ENCODE data around the gene GIPC1. TPM values are rescaled to one million over a fixed set of nuclear protein-coding genes. Genes with fewer than 3 reads are reported as not detected.
"Not testable (repeated sequence)": the region's sequence is repeated elsewhere in the genome, so short reads cannot be mapped to it uniquely, and the experiment has no call there.

GIPC1 gene
- polyA plus RNA-seq, 4 donors = 69.6 to 117 (median 91.1) TPM

DNA sequence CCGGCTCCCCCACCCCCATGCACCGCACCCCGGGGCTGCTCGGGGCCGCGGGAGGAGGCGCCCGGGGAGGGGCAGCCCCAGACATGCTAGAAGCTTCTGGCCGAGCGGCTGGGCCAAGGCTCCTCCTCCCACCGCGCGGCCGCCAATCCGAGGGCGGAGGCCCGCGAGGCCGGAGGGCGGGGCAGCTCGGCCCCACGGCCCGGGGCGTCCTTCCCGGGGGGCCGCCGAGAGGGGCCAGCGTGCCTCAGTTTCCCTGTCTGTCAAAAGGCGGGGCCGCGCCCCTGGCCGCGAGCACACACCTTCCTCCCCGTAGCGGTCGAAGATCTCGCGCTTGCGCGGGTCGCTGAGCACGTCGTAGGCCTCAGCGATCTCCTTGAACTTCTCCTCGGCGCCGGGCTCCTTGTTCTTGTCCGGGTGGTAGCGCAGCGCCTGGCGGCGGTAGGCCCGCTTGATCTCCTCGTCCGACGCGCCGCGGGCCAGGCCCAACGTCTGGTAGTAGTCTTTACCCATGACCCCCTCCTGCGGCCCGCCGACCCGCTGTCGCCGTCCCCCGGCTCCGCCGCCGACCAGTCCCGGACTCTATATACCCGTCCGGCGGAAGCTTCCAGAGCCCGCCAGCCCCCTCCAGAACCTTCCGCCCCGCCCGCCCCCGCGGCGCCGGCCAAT lies 22.0 kb upstream of the GIPC1 start, which contains the start of gene DNAJB1:
DNAJB1 (minus strand) TSS at position 558 of the 666 bp plus-strand sequence; CDS start at position 510, 48 bp downstream.
- peak in 1 of 4 donors; percentile 64 for DNase-seq (ENCODE audit: low read depth in 4 of 4, low spot score in 2 of 4)

DNA sequence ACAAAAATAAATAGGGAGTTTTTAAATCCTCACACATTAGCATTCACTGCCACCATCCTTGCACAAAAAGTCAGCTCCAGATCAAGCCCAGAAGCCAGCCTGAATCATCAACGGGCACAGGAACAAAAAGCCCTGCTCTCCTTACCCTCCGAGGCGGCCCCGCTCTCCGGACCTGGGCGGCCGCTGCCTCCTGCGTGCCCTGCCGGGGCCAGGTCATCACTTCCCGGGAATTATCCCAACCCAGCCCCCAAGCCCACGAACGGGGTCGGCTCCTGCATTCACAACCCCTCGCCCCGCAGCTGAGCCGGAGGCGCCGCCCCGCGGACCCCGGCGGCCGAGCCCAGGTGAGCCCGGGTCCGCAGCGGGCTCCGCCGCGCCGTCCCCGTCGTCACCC lies 21.5 kb upstream of the GIPC1 start:
- no peak for DNase-seq (ENCODE audit: low read depth in 4 of 4, low spot score in 2 of 4)

DNA sequence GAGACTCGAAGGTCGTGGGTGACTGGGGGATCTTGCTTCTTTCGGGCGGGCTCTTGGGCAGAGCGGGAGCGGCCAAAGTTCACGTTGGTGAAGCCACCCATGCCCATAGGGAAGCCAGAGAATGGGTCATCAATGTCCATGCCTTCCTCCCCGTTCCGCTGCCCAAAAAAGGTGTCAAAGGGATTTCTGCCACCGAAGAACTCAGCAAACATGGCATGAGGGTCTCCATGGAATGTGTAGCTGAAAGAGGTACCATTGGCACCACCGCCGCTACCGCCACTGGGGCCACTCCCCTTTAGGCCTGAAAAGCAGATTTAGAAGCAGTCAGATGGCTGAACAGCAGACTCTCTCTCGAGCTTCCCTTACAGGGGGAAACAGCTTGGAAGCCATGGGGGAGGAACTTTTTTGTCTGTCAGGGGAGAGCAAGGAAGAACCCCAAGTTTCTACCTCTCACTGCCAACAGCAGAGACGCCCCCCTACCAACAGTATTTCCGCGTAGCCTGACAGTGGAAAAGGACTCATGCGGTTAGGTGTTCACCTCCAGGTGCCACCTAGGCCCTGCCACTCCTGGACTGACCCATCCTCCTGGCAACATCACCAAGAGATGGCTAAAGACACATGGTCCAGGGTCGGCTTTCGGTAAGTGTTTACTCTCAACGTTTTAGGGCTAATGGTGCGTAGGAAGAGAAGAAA lies 21.0 kb upstream of the GIPC1 start:
- DNase-seq (ENCODE audit: low read depth in 4 of 4, low spot score in 2 of 4) = no peak

DNA sequence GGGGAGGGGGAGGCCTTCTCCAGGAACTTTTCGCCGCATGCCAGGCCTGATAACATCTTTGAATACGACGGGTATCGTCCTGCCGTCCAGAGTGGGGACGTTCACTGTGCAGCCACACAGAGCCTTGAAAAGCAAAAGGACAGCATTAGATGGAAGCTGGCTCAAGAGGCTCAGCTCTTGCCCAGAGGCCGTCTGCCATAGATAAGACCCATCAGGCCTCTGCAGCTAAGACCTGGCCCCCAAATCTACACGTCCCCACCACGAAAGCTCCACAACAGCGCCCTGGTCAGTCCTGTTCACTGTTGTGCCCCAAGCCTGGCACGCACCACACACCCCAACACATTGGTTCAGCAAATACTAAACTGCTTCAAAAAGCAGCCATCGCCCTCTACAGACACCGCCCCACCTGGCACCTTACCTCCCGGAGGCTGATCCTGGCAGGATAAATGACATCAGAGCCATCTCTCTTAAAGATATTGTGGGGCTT lies 20.2 kb upstream of the GIPC1 start:
- no peak for DNase-seq (ENCODE audit: low read depth in 4 of 4, low spot score in 2 of 4)

DNA sequence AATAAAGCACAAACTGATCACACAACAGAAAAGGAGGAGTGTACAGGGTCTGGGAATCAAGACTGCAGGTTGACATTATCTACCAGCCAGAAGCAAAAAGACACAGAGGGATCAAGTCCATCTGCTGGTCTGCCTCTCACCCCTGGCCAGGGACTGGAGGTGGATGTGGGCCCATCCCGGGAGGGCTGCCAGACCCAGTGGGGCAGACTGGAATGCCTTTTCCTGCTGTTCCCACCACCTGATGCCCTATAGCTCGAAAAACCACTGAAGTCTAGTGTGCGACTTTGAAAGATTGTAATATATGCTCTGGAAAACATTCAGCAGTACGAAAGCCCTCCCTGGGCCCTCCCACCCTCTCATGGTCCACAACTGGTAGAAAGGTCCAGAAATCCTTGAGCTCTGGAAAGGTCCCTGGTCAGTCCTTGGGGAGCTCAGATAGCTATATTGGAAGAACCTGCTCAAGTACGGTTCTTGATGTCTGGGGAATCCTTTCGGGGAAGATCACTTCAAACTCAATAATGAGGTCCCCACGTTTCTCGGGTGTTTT lies 19.6 kb upstream of the GIPC1 start:
- no peak for DNase-seq (ENCODE audit: low read depth in 4 of 4, low spot score in 2 of 4)

DNA sequence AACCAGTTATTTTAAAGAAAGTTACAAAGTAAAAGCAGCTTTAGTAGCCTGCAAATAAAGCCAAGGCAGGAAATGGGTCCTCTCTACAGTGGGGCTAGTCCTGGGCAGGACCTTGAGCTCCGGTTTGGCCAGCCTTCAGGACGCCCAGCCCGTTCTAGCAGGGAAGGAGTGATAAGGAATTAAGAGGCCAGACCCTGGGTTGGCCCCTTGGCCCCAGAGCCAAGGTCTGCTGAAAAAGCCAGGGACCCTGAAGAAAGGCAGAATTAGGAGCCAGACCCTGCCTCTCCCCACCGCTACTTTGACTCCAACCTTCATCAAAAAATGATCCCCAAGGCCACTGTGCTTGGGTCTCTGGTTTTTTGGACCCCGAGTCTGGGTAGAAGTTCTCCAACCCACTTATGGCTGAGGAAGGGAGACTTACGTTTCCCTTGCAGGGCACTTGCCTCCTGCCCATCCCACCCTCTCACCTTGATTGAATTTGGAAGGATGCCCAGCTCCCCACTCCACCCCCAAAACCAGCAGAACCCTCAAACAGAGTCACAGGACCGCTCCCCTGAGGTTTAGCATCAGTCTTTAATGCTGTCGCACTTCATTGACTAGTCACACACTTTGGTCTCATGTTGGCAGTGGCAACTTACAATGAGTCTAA lies 18.4 kb upstream of the GIPC1 start:
- DNase-seq (ENCODE audit: low read depth in 4 of 4, low spot score in 2 of 4) = no peak

DNA sequence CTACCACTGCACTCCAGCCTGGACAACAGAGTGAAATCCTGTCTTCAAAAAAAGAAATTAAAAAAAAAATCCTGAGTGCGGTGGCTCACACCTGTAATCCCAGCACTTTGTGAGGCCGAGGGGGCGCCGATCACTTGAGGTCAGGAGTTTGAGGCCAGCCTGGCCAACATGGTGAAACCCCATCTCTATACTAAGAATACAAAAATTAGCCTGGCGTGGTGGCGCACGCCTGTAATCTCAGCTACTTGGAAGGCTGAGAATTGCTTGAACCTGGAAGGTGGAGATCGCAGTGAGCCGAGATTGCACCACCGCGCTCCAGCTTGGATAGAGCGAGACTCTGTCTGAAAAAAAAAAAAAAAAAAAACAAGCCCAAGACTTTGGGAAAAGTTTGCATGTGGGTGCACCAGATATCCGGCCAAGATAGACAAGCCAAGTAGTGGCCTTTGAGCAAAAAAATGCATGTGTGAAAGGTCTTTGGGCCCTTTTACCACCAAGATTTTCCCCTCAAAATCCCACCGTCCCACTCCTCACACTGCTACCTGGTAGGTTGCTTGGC lies 16.6 kb upstream of the GIPC1 start:
- no peak for DNase-seq (ENCODE audit: low read depth in 4 of 4, low spot score in 2 of 4)

DNA sequence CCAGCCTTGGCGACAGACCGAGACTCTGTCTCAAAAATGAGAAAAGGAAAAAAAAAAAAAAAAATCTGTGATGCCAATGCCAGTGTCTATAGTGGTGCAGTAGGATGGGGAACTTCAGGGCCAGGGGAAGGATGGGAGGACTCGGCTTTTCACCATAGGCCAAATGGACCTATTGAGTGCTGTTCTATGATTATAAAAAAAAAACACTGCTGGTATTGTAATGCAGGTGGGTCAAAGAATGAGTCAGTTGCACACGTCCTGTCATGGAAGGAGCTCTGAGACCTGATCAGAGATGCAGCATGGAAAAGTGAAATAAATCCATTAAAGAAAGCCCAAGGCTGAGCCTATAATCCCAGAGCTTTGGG lies 15.3 kb upstream of the GIPC1 start:
- no peak for DNase-seq (ENCODE audit: low read depth in 4 of 4, low spot score in 2 of 4)

DNA sequence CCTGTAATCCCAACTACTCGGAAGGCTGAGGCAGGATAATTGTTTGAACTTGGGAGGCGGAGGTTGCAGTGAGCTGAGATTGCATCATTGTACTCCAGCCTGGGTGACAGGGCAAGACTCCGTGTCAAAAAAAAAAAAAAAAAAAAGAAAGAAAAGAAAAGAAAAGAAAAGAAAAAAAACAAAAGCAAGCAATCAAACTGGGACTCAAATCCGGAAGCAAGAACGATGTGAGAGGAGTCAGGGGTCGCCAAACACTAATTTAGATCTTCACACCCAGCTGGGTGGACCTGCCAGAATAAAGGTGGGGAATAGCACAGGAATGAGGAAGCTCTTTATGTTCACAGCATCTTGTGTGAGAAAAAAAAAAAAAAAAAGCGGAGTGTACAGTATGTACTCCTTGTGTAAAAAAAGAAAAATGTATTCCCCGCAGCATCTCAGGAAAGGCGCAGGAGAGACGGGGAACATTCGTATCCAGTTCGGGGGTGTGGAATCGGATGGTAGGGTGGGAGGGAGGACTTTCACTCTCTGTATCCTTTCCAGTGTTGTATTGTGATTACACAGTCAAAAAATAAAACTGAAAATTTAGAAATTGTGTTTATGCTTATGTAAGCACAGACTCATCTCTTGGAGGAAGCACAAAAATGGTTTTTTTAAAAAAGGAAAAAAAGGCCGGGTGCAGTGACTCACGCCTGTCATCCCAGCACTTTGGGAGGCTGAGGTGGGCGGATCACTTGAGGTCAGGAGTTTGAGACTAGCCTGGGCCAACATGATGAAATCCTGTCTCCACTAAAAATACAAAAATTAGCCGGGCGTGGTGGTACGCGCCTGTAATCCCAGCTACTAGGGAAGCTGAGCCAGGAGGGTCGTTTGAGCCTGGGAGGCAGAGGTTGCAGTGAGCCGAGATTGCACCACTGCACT lies 14.6 kb upstream of the GIPC1 start:
- DNase-seq (ENCODE audit: low read depth in 4 of 4, low spot score in 2 of 4) = no peak

DNA sequence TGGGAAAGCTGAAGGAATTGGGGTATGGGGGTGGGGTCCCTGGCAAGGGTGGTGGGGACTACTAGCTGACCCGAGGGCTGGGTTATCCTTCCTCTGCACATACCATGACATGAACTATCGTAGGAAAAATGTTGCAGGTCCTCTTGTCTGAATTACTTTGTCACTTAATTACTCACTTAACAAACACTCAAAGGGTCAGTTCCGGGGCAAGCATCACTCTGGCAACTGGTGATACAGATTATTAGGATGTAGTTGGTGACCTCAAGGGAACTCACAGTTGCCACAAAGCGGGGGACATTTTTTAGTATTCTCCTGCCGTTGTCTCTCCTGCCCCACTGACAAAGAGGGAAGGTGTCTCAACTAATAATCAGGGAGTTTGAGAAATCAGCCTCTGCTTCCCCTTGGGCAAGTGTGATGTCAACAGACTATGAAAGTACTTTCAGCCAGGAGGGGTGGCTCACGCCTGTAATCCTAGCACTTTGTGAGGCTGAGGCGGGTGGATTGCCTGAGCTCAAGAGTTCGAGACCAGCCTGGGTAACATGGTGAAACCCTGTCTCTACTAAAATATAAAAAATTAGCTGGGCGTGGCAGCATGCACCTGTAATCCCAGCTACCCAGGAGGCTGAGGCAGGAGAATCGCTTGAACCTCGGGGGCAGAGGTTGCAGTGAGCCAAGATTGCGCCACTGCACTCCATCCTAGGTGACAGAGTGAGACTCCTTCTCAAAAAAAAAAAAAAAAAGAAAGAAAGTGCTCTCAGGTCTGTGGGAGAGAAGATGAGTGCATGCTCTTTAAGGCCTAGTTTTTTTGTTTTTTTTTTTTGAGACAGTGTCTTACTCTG lies 12.0 kb upstream of the GIPC1 start:
- no peak for DNase-seq (ENCODE audit: low read depth in 4 of 4, low spot score in 2 of 4)

DNA sequence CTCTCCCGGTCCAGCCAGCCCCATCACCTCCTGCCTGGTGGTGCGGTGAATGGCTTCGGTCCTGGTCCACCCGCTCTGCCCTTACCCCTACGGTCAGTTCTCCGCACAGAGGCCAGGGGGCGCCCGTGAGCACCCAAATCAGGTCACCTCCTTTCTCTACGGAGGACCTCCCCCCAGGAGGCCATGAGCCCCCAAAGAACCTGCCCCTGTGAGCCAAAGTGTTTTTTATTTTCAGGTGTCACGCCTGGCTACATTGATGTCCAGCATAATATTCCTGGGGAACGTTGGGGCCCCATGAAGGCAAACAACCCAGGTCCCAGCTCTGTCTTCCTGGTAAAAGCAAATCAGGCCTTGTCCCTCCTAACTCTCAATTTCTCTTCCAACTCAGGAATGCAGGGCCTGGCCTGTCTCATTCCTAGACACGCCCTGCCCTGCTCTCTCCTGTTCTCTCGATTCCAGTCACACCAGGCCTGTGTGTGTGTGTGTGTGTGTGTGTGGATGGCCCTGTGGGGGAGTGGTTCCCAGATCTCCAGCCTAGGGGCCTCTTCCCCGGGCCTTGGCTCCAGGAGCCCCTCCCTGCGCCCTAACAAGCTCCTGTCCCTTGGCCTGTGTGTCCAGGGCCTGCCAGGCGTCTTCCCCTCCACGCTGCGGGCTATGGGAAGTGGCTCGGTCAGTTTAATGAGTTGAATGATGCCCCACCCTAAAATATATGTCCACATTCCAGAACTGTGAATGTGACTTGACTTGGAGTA lies 9.7 kb upstream of the GIPC1 start:
- DNase-seq (ENCODE audit: low read depth in 4 of 4, low spot score in 2 of 4) = no peak

DNA sequence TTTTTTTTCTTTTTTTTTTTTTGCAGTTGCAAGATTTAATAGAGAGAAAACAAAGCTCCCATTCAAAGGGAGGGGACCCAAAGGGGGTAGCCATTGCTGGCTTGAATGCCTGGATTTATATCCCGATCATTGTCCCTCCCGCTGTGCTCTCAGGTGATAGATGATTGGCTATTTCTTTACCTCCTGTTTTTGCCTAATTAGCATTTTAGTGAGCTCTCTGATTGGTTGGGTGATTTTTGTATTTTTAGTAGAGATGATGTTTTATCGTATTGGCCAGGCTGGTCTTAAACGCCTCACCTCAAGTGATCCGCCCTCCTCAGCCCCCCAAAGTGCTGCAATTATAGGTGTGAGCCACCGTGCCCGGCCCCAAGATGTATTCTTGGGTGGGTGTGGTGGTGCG lies 8.6 kb upstream of the GIPC1 start:
- not testable (repeated sequence) for DNase-seq (ENCODE audit: low read depth in 4 of 4, low spot score in 2 of 4)

DNA sequence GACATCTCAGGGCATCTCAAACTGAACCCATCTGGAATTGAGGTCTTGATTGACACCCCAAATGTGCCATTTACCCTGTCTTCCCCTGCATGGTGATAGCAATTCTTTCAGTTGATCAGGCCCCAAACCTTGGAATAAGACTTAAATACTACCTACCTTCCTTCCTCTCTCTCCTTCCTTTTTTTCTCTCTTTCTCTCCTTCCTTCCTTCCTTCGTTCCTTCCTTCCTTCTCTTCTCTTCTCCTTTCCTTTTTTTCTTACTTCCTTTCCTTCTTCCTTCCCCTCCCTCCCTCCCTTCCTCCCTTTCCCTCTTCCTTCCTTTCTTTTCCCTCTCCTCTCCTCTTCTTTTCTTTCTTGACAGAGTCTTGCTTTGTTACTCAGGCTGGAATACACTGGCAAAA lies 7.4 kb upstream of the GIPC1 start:
- DNase-seq (ENCODE audit: low read depth in 4 of 4, low spot score in 2 of 4) = no peak

DNA sequence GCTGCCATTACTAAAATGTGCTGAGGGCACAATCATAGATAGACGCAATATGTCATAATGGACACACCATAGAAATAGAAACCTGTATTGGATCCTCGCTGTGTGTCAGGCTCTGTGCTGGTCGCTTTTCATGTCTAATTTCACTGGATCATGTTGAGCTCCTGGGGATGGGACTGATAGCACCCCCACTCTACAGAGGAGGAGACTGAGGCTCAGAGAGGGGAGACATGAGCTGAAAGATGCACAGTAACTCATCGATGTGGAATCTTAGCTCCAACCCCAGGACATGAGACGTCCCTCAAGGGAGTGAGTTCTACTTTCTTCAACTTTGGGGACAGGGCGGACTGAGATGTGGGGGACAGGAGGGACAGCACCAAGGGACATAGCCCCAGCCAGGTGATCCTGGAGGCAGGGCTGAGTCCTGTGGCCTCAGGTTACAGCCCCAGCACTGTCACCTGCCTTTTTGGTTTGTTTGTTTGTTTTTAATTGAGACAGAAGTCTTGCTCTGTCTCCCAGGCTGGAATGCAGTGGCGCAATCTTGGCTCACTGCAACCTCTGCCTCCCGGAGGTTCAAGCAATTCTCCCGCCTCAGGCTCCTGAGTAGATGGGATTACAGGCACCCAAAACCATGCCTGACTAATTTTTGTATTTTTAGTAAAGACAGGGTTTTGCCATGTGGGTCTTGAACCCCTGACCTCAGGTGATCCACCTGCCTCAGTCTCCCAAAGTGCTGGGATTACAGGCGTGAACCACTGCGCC lies 6.6 kb upstream of the GIPC1 start:
- no peak for DNase-seq (ENCODE audit: low read depth in 4 of 4, low spot score in 2 of 4)

DNA sequence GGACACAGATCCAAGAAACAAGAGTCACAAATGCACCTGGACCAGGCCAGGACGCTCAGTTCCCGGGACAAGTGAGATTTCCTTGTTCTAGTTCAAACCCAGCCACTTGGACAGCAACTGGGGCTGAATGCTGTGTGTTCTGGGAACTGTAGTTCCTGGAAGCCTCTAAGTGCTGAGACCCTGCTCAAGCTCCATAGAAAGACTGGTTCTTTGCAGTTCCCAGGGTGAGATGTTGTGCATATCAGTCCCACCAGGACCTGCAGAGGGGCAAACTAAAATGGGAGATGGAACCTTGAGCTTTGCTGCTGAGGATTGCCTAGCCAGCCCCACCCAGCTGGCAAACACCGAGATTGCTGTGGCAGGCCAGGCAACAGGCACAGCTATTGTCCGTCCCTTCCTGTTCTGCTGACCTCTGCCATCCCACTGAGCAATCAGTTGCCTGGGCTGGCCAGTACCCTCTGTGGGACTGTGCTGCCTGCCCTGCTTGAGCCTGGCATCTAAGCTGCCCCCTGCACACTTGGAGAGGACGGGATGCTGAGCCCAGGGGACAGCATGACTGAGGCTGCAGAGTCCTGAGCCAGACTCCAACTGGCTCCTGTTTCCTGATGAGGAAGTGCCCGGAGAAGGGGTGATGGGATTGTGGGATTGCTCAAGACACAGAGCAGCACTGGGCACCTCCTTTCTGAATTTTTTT lies 1.4 kb upstream of the GIPC1 start:
- DNase-seq (ENCODE audit: low read depth in 4 of 4, low spot score in 2 of 4) = no peak

DNA sequence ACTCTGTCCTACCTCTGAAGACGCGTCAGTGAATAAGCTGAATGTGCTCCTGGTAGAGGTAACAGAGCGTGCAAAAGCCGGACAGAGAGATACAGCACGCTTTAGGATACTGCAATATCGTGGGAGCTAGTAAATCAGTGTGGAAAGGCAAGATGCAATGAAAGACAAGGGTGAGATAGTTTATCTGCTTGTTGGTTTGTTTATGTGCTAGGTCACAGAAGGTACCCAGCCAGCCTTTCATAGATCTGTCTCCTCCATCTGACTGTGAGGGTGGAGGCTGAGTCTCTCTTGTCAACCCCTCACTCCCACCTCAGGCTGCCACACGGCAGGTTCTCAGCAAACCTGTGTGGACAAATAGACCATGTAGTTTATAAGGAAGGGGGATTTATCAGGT lies 904 bp upstream of the GIPC1 start:
- DNase-seq (ENCODE audit: low read depth in 4 of 4, low spot score in 2 of 4) = no peak

DNA sequence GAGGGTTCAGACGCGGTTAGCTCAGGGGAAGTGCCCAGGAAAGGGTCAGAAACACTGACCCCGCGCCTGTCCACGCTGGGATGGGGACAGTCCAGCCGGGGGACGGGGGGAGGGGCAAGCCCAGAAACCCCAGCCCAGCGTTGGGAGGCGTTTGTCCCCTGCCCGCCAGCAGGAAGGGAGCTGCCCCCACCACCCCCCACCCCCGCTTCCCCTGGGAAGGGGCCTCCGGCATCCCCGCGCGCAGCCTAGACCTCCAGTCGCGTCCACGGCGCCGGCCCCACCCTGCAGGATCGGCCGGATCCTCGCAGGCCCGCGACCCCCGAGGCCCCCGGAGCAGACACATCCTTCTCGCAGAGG lies 277 bp downstream of the GIPC1 start:
- no peak for DNase-seq (ENCODE audit: low read depth in 4 of 4, low spot score in 2 of 4)

All from left renal cortex interstitium (tissue), 4 donors.